Measurements from ENCODE around the gene MPC1.

MPC1 gene

DNA sequence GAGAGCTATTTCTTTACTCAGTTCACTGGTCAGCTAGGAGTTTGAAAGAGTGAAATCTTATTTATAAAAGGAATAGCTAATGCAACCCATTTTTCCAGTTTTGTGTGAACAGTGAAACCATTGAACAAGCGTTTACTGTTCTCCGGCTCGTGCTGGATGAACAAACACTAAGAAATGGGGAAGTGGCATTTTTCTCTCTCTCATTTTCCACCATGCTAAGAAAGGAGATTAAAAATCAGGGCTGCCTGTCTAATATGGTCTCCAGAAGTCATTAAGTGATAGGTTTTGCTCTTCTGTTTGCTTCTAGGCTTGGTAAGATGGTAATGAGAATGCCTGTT lies 39.6 kb downstream of the MPC1 start:
- DNase-seq, result no peak

DNA sequence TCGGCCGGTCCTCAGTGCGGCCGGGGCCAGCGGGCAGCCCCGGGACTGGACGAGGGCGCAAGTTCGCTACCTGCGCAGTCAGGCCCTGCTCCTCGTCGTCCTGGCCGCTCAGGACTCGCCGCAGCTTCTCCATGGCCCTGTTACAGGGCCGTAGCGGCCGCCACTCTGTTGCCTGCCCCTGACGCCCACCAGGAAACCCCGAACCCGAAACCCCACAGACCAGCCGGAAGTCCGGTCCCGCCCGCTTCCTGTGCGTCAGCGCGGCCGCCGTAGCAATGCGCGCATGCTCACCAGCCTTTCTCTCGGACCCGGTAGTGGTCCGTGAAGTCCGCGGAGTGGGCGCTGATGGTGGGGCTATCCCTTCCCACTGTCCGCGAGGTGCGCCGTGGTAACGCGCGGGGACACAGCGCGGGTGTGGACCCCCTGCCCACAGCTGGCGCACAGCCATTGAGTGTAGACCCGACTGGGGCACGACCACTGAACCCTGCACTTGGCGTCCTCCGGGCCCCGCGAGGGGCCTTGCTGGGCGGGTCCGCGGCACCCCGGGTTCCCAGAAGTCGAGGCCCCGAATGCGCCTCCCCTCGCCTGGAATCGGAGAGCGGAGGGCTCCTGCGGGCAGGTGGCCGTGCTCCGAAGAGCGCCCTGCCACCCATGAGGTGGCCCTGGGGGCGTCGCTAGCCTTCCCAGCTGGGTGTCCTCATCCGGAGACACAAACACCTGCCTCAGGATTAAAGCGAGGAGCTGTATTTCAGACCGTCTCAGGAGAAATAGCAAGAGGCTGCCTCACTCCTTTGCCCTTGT lies 40.2 kb downstream of the MPC1 start, which contains the start of gene SFT2D1:
TSS of gene SFT2D1 (minus strand) at position 197 of the 801 bp plus-strand sequence. CDS start at position 133, 64 bp downstream.
- peak; percentile 11 for DNase-seq

DNA sequence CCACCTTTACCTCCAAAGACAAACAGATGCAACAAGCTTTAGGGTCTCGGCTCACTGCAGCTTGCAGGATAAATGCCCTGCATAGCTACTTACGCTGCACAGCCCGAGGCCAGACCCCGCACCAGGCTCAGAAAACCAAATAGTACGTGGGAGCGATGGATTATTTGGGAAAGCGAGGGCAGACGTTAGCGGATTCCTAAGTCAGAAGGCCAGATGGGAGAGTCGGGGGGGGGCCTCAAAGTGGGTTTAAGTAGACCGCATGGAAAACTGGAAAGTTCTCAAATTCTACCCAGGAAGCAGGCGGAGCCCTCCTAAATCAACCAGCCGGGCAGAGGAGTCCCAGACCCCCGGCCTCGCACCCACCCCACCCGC lies 40.8 kb downstream of the MPC1 start:
- DNase-seq, result no peak

DNA sequence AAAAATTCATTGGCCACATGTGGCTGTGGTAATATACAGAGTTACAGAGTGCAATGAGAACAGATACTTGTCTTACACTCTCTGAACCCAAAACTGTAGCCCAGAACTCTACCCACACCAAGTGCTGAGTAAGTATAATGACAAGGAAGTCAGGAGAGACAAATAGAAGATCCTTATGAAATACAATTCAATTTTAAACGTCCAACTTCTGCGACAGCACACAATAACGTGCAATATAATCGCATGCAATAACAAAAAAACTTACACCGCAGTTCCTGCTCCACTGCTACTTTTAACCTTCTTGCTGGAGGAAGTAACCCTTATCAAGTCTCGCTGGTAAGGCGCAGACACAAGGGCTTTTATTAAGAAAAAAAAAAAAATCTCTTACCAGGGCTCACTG lies 41.3 kb downstream of the MPC1 start:
- DNase-seq, result no peak

DNA sequence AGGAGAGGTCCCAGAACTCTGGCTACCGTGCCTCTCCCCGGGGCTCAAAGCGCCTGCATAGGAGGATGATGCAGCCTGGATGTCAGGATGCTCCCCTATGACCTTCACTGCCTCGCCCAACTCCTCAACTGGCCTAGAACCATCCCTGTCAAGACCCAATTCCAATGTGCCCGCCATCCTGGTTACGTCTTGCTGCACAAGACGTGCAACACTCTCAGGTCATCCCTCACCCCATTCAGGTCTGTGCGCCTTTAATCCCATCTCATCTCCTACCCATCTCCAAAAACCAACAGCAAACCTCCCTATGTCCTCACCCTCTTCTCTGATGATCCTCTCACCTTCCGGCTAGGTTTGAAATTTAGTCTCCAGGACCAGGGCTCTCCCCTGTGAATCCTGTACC lies 43.9 kb downstream of the MPC1 start:
- DNase-seq, result no peak

DNA sequence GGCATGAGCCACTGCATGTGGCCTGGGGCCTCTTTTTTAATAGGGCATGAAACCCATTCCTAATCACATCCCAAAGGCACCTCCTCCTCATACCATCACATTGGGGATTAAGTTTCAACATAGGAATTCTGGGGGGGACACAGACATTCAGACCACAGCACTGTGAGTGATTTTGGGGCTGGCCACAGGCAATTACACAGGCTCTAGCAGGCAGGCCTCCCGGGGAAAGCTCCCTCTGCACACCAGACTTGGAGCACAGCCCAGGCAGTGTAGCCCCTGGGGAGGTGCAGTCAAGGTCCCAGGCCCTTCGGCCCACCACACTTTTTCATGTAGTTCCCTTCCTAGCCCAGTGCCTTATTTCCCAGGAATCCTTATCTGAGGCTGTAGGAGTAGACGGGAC lies 45.9 kb downstream of the MPC1 start:
- DNase-seq, result no peak

DNA sequence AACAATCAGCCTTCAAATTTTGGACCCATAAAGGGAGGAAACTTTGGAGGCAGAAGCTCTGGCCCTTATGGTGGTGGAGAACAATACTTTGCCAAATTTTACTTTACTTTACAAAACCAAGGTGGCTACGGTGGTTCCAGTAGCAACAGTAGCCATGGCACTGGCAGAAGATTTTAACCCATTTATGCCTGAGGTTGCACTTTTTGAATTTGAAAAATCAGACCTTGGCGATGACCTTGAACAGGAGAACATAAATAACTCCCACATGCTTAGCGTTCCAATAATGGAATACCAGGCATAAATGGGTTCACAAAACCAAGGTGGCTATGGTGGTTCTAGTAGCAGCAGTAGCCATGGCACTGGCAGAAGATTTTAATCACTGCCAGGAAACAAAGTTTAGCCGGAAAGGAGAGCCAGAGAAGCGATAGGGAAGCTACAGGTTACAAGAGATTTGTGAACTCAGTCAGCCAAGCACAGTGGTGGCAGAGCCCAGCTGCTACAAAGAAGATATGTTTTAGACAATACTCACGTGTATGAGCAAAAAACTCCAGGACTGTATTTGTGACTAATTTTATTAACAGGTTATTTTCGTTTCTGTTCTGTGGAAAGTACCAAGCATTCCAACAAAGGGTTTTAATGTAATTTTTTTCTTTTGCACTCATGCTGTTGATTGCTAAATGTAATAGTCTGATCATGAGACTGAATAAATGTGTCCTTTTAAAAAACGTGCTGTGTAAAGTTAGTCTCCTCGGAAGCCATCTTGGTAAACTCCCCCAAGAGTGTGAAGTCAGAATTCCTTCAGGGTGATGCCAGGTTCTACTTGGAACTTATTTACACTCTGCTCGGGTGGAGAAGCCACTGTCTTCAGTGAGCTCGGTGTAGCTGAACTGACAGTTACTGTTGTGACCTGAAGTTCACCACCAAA lies 47.1 kb downstream of the MPC1 start:
- no peak for DNase-seq

DNA sequence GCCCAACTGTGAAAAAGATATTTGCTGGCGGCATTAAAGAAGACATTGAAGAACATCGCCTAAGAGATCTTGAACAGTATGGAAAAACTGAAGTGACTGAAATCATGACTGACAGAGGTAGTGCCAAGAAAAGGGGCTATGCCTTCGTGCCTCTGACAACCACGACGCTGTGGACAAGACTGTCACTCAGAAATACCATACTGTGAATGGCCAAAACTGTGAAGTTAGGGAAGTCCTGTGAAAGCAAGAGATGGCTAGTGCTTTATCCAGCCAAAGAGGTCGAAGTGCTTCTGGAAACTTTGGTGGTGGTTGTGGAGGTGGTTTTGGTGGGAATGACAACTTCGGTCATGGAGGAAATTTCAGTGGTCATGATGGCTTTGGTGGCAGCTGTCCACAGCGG lies 47.9 kb downstream of the MPC1 start:
- DNase-seq, result no peak

DNA sequence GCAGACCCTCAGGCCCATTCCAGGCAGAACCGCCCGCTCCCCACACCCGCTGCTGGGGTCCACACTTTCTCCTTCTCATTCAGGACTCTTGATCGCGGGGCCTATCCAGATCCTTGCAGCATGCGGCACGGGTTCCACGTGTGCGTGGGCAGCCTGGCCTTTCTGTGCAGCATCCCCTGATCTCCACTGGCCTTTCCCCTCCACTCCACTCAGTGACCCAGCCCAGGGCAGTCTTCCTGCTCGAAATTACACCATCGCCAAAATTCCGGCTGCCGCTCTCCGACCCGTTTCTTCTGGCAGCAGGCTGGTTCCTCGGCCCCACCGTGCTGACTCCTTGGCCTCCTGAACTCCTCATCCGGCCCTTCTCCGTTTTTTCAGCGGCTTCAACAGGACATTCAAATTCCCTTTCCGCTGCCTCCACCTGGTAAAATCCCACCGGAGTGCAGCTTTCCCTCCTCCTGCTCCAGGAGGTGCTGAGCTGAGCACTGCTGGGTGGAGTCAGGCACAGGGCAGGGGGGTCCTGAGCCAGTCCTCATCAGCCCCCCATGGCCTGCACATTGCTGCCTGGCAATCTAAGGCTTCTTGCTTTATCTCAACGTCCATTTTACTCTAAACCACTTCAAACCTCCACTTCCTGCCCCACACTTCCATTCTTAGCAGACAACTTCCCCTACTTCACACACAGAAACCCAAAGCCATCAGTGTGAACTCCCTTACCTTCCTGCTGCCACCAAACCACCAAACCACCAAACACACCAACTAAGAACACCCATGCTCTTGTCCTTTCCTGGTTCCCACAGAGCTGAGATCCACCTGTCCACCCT lies 49.4 kb downstream of the MPC1 start:
- no peak for DNase-seq

DNA sequence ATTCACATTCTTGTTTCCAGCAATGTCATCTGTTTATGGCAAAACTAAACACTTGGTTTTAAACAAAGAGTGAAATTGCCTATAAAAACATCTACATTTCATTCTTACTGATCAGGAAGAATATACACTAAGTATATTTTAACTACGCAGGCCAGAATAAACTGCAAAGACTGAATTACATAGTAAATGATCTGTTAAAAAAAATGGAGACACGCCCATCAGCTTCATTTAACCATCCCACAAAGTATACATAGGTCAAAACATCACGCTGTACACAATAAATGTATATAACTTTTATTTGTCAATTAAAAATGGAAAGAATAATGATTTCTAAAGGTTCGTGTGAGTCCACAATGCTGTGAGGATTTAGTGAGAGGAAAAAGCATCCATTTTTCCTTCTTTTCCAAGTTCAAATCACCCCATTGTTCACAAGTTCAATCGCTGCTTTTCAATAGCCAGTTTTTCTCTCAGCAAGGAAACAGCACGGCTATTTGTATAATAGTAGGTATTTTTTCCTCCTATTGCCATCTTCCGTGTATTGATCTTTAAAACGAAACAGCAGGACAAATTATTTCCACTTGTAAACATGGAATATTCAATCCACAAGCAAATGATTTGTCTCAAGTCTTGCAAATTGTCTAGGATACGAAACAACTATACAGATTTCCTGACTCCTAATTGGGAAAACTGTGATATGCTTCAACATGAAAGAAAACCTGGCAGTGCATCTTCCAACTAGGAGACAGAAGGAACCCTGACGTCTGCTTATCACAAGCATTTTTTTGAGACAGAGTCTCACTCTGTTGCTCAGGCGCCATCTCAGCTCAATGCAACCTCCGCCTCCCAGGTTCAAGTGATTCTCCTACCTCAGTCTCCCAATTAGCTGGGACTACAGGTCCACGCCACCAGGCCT lies 51.0 kb downstream of the MPC1 start:
- no peak for DNase-seq

DNA sequence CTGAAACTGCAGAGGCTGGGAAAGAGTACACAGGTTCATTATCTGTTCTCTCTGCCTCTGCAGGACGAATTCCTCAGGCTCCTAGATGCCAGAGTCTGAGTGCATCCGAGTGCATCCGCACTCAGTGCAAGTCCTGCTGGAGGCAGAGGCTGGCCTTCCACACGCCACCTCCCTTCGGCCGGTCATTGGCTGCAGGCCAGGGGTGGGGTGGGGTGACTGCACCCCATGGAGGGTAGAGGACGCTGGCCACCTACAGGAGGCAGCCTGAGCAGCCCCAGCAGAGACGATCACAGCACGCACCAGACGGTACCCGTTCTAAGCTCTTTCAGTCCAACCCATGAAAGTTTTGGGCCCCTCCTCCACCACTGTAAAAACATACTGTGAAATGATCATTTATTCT lies 52.1 kb downstream of the MPC1 start:
- DNase-seq, result no peak

DNA sequence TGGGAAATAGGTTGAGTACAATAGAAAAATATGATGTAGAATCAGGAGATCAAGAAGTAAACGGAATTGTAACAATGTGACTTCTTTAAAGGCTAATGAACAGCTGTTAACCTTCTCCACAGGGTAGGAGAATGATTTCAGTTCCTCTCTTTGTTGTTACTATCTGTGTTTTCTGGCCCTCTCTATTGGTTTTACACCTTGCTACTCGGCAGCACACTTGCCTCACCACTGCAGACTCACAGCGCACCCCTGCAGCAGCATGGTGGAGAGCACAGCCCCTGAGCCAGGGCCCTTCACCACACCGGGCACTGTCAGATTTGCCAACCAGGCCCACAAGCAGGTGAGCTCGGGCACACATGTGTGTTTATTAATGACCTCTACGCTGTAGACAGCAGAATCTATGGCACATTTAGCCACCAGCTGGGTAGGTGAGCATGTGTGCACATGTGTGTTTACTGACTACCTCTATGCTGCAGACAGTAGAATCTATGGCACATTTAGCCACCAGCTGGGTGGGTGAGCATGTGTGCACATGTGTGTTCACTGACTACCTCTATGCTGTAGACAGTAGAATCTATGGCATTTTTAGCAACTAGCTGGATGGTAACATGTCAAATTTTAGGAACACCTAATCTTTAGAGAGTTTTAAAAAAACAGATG lies 57.2 kb downstream of the MPC1 start:
- DNase-seq, result no peak

DNA sequence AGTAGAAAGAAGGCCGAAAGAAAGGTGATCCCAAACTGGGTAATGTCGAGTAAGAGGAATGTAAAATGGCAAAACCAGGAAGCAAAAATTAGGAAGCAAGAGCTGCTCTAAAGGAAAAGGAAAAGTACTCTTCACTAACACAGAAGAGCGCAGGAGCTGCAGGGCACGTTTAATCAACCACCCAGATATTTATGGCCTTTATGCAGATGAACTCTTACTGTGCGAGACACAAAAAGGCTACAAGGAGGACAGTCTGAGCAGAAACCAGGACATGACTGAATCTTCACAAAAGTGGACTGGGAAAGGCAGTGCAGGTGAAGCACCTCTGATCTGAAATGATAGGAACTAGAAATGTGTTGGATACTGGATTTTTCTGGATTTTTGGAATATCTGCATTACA lies 59.3 kb downstream of the MPC1 start:
- DNase-seq, result no peak

DNA sequence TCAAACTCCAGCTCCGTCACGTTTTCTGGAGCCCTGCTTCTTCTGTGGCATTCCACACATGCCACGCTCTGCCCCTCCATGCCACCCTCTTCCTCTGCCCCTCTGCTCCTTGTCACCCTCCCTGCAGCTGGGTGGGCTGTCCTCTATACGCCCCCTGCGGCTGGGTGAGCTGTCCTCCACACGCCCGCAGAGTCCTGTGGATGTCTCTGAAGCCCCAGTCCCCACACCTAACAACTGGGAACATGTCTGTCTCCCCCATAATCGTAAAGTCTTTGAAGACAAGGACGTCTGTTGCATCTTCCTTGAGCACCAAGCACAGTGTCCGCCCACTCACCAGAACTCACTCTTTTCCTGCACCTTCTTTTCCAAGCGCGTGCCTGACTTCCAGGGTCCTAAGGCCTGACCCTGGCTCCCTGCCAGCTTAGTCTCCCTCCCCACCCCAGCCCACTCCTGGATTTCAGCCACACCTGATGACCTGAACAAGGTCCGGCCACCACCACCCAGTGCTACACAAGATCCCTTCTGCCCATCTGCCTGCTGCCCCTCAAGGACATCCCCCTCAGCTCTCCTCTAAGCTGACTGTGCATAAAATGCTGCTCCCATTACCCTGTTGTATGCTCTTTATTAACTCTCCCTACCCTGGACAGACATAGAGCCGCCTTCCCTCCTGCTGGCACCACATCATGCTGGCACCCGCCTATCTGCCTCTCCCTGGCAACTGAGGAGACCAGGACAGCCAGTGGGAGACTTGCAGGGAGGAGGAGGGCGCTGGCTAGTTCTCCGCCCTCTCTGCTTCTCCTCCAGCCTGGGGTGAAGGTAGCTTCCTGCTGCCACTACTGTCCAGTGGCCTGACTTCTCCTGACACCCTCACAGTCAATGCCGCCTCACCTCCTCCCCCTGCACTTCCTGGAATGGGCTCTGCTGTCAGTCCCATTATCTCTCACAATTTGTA lies 63.8 kb downstream of the MPC1 start:
- no peak for DNase-seq

DNA sequence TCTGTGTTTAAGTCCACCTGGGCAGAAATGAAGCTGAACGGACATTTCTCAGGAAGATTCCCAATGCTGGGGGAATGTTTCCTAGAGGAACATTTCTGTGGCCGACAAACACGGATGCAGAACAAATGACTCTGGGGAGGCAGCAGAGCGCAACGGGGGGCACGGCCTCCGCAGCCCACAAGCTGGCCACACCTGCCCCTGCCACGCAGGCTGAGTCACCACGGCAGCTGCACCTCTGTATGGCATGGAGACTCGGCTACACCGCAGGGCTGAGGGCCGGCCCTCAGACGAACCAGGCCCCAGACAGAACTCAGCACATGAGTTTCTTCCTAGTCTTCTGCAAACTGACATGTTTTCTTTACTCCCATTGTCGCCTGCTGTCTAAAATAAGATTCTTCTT lies 64.5 kb downstream of the MPC1 start:
- DNase-seq, result no peak

DNA sequence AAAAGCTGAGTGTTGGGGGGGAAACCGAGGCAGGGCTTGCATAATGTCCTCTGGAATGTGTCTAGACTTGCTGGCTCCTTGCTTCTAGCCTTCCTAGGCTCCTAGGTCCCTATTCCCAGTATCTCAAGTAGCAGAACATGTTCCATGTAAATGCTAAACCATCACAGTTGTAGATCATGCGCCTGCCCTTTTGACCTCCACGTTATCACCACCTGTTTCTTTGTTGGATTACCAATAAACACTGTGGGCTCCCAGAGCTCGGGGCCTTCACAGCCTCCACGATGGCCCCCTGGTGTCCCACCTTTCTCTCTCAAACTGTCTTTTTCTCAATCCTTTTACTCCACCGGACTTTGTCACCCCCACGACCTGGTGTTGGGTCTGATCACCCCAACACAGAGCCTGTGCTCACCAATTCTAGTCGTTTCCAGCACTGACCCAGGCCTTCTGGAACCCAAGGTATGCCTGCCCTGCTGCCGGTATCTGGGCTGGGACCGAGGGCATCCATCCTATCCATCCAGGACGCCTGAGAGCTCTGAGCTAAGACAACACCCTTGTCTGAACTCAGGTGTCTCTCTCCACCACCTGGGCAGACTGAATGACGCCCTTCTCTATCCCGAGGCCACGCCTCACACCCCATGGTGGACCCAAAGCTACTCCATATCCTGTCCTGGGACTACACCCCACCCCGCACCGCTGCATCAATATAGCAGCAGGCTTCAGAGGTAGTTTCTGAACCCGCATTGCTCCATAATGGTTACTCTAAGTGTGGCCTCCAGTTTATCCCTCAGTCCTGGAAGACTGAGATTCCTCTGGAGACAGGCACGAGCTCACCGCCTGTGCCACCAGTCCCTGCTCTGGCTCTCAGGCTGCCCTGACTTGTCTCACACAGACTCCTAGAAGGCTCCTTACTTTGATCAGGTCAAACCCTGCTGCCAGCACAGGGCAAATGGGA lies 65.2 kb downstream of the MPC1 start:
- no peak for DNase-seq

DNA sequence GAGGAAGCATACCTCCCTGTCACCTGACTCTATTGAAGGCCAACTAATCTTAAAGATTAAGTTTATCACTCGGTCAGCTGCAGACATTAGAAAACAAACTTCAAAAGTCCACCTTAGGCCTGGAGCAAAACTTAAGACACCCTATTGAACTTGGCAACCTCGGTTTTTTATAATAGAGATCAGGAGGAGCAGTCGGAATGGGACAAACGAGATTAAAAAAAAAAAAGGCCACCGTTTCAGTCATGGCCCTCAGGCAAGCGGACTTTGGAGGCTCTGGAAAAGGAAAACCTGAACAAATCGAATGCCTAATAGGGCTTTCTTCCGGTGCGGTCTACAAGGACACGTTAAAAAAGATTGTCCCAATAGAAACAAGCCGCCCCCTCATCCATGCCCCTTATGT lies 67.3 kb downstream of the MPC1 start:
- no peak for DNase-seq

All from NCI-H2081 treated with DMSO at 0.1 percent for 48 hours (cell line).